GM19467 (cell line): ENCODE measurements around the gene EDN2.

ENCODE experiments used
- ATAC-seq: cut with Tn5 transposase; IDR thresholded peaks from one replicate; pipeline ENCODE4 v1.9.1; 2021; ENCODE audit warnings: mild to moderate bottlenecking, moderate library complexity; ENCODE audit not compliant: unreplicated experiment

EDN2 gene

DNA sequence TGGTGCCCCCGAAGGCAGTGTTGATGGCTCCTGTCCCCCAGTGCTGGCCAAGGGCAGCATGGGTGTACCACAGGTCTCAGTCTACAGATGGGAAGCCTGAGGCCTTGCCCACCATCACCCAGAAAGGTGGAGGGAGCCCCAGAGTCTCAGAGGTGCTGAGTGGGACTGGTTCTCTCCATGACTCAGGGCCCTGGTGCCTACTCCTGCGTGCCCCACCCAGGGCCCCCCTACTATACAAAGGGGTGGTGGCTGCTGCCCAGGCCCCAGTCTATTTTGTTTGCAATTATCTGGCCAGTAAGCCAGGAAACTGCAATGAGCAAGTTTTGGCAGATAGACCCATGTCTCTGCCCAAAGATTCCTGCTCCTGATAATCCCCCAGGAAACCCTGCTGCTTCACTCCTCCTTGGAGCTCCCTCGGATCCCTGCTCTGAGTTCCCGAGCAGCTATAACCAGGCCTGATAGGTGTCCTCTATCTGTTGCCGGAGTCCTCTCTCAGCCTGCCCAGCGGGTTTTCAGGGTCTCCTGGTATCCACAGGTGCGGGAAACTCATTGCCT is 41.7 kb downstream of the EDN2 start:
- no peak for ATAC-seq

DNA sequence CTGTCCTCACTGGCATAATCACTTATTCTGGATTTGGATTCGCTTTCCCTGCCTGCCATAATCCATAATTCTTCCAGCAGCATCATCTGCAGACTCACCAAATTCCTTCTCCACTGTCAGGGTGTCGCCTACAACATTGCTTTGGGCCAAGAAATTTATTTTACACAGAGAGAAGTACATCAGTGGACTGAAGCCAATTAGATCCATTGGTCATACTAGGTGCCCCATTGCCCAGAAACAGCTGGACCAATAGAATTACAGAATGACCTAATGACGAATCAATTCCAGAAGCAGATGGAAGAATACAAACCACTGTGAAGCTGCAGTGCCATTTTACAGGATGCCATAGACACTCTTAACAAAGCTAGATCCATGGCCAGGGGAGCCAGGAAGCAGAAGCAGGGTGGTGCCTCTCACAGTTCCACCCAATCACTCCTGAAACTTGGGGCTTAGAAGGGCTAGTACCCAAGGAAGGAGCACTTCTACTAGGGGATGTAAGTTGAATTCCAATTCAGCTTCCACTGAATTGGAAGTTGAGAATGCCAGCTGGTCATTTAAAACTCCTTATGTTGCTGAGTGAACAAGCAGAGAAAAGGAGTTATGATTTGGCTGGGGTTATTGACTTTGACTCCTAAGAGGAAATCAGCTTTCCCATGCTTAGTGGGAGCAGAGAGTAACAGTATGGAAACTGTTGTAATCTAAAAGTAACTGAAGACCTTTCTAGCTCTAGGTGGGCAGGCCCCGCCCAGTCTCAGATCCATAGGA is 44.0 kb downstream of the EDN2 start:
- ATAC-seq: no peak

DNA sequence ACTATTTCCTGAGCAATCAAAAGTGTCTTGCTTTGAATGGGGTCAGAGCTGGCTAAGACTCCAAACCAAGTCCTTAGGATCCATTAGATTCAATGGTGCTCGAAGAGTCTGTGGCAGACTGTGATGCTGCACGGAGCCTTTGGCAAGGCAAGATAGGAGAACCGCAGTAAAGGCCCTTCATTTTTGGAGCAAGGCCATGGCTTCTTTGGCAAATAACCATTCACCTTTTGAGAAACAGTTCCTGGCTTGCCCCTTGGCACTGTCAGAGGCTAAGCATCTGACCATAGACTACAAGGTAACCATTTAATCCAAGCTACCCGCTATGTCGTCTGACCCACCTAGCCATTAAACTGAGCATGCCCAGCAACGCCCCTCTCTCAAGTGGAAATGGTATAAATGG is 45.2 kb downstream of the EDN2 start:
- no peak for ATAC-seq

DNA sequence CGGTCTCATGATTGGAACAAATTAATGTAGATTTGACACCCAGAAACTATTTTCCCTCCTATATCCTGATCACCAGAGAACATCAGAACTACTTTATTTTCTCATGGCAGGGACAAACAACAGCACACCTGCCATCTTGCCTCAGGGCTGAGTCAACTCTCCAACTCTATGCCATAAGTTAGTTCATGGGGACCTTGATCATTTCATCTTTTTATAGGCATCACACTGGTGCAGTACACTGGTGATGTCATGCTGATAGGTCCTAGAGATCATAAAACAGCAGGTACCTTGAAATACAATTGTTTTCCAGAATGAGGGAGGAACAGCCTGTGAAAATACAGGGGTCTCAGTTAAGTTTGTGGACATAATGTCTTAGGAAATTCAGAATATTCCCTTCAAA is 45.8 kb downstream of the EDN2 start:
- ATAC-seq: no peak

DNA sequence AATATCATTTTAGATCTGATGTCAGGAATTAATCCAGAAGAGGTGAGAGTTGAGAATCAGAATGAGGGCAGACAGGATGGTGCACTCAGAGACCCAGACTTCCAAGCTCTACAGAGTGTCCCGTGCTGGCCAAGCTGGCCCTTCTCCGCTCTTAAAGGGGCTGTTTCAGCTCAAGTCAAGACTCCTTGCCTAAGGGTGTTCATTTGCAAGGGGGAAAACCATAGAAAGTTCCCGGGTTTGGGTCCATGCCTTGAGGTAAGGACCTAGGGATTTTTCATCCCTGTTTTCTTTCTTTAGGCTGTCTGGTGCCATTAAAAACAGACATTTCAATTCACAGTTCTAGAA is 47.5 kb downstream of the EDN2 start:
- ATAC-seq: no peak

DNA sequence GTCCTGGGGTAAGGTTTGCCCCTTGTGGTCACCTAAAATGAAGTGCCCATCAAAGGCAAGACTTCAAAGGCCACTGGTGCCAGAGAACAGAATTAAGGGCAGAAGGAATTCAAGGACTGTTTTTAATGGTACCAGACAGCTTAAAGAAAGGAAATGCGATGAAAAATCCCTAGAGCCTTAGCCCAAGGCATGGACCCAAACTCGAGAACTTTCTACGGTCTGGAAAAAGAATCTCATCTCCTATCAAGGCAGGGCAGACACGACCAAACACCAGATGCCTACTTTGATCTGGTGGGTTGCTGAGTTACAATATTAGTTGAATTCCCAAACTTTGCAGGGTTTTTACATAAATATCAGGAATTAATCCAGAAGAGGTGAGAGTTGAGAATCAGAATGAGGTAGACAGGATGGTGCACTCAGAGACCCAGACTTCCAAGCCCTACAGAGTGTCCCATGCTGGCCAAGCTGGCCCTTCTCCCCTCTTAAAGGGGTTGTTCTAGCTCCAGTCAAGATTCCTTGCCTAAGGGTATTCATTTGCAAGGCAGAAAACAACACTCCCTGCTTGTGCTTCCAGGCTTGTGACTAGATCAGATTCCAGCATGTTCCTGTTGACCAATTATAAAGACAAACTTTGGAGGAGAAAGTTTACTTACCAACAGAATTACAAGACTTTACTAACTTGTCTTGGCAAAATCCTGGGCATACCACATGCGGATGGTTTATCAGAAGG is 48.0 kb downstream of the EDN2 start:
- no peak for ATAC-seq

DNA sequence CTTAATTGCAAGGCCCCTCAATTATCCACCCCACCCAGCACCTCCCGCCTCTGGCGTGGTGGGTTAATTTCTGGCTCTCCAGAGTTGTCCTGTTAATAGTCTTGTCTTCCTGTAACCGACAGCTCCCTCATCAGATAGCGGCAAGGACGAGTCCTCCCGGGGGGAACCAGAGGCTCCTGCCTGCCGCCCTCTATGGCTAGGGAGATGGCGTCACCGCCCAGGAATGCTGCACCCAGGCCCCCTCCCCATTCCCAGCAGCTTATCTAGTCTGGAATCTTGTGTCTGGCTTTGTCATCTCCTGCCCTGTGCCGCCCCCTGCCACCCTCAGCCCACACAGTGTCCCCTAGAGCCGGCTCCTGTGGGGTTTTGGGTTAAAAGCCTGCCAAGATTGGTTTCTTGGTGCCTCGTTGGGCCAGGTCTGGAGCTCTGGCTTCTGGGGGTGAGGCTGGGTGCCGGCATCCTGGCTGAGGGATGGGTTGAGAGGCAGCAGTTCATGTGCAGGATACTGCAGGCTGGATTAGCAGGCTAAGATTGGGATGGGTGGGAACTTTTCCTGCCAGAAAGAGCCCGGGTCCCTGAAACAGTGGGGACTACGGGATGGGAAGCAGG is 48.8 kb downstream of the EDN2 start:
- ATAC-seq: no peak

DNA sequence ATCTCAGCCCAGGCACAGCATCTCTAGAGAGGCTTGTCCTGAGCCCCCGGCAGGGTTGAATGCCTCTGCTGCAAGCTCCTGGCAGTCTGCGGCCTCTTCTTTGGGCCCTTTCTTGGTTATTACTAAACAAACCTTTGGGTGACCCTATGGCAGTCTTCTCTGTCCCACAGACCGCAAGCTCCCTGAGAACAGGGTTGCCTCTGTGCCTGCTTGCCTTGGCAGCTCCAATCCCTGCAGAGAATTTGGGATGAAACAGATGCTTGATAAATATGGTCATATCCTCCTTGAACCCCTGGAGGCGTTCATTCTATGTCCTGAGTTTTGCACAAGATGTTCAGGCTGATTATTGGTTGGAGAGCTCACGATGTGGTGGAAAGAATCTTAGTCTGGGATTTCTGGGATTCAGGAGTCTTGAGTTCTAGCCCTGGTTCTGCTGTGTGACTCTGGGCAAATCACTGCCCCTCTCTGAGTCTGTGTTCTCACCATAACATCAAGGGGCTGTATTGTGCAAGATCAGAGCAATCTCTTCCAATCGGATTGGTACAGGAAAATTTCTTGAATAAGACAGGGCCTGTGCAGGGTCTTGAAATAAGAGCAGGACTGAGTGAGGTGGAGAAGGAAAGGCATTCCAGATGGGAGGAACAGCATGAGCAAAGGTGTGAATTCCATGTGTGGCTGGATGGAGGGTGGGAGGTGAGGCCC is 49.6 kb downstream of the EDN2 start:
- no peak for ATAC-seq

DNA sequence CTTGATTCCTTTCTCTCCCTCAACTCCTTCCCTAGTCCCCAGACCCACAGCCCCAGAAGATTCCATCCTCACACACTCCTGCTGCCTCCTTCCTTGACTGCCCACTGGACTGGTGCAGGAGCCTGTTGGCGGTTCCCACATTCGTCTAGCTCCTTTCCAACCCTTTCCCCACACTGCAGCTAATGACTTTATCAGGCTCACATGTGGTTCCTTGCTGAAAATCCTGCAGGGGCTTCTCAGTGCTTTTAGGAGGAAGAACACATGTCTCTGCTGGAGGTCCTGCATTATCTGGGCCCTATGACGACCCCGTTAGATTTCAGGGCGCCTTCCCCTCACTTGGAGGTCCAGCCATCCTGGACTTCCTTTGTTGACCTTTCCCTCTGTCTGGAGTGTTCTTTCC is 50.2 kb downstream of the EDN2 start:
- ATAC-seq: no peak

DNA sequence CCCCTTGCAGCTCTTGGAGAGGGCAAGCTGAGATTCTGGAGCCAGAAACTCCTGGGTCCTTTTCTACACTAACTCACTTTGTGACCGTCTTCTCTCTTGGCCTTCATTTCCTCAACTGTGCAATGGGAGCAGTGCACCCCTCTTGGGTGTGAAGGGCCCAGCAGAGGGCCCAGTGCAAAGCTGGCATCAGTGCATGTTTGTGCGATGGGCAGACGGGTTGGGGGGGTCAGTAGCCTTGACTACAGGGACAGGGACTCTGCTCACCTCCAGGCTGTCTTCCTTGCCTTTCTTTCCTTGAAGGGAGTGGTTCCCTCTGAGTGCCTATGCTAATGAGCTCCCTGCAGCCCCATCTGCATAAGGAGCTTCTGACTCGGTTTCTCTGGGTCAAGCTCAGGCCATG is 51.0 kb downstream of the EDN2 start:
- ATAC-seq: no peak

DNA sequence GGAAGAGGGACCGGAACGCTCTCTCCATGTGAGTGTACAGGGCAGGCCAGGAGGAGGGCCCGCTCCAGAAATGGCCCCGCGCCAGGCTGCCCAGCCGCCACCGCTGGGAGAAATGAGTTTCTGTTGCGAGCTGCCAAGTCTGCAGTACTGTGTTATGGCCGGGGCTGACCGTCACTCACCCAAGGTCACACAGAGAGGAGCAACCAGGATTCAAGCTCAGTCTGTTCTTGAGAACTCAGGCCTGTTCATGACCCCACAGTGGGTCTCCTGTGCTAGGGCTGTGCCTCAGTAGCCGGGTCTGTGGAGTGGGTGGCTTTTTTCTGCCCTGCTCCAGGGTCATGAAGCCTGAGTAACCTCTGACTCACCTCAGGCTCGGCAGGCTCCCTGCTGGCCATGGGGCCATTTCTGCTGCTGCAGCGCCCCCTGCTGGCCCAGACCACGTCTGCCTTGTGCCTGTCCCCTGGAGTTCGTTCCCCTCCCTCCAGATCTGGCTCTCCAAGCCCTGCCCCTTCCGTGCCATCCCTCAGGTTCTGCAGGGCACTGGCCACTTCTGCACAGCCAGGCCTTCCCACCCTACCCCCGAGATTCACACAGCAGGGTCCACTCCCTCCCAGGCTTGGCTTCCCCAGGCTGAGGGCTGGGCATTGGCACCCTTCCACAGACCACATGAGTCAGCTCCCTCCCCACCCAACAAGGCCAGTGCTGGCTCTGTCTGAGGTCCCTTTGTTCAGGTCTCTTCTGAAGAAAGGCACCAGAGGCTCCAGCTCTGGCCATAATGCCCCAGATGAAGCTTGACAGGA is 51.8 kb downstream of the EDN2 start:
- ATAC-seq: no peak

DNA sequence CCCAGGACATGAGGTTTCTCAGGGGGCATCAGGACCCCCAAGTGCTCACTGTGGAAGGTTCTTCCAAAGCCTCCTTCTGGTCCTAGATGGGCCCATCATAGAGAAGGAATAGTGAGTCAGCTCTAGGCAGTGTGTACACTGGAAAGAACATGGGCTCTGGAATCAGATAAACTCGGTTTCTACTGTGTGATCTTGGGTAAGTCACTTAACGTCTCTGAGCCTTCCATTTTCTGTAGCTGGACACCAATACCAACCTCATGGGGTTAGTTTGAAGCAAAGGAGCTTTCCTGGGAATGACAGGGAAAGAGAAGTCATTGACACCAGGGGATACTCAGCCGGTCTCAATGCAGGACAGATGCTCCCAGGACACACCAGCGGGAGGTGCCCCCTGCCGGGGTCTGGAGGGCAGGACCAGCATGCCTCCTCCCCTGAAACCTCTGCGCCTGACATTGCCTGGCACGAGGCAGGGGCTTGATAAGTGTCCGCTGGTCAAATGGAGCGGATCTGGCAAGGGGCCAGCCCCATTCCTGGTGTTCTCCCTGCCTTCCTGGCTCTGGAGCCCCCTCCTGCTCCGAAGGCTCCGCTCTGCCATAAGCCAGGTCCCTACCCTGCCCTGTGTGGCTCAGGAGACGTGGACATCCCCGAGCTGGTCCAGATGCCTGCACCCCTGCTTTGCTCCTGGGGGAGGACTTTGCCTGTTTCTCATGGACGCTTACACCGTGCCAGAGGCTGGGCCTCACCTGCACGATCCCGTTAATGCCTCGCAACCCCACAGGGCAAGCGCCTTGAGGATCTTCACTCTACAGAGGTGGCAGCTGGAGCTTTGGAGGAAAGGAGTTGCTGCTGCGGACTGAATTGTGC is 52.8 kb downstream of the EDN2 start:
- ATAC-seq: no peak

DNA sequence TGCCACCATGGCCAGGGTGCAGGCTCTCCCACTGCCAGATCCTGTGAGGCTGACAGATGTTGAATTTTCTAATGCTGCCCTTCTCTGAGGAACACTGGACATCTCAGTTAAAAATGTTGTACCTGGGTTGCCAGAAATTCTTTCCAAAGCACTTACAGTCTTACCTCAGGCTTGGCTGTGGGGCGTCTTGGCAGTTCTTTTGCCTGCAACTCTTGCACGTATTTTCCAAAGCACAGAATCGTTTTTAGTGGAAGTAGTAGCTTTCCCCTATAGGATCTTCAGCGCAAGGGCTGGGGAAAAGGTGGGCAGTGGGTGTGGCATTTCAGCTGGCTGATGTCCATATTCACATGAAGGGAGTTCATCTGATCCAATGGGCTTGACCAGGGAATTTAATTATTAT is 53.9 kb downstream of the EDN2 start:
- no peak for ATAC-seq

DNA sequence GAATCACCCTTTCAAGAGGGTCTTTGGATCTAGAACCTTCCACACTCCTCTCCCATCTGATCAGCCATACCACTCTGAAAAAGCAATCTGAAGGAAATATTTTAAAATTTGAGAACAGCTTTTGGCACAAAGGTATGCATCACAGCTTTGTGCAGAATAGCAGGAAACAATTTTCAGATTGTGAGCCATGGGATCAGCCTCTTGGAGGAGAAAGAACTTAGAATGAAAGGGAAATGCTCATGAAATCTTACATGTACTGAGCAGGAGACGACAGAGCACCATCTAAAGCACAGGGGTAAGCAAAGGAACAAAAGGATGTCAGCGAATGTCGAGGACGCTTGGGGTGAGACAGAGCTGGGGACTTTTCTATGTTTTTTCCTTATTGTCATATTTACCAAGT is 54.4 kb downstream of the EDN2 start:
- no peak for ATAC-seq

DNA sequence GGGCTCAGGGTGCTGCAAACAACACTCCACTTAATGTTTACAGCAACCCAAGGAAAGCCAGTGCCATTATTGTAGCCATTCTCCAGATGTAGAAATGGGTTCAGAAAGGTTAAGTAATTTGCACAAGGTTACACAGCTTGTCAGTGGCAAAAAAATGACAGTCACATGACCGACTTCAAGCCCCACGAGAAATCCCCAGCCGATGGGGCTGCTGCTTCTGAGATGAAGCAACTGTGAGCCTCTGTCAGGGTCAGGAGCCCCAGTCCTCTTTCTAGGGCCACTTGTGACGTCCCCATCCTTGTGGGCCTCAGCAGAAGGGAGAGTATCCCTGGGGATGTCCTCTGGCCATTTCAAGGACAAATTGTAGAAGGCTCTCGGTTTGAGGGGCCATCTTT is 54.8 kb downstream of the EDN2 start:
- ATAC-seq: no peak
